Erythroblast (primary cell): Measurements from ENCODE around the gene GUCY1B1.
A peak's percentile ranks its signal among the peaks of the same experiment; 100 is the strongest.

Experiments
- DNase-seq, 2 experiments: peaks; one replicate each; lab custom pipeline; 2025; lab: John Stamatoyannopoulos, UW
- GATA1 ChIP-seq: IDR thresholded peaks from 2 replicates; pipeline ENCODE4 v1.6.1; 2011; ENCODE audit warnings: low read depth, mild to moderate bottlenecking, control low read depth, low read length, moderate library complexity
- POLR2A ChIP-seq: IDR thresholded peaks from 2 replicates; pipeline ENCODE4 v1.6.1; 2011; ENCODE audit warnings: mild to moderate bottlenecking, low read length

The GUCY1B1 gene

DNA sequence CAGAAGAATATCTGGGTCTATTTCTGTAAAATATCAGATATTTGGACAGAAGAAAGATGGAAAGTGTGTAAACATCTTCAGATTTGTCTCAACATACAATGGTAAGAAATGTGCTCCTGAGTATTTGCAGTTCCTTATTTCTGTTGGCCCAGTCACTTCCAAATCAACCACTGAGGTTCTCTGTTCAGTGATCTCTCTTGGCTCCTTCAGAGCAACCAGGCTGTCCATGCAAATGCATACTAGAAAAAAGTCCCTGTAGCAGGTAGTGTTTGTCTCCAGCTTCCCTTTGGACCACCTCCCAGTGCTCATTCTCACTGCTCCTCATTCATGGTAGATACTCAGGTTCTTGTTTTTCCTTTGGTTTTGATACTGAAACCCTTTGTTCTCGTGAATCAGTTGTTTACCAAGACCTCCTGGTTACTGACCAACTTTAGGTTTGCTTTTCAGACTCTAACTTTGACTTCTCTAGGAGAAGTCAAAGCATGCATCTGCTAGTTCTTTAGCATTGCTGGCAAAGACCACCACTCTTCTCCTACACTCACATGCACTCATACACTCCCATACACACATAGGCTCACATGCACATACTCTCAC, 78.5 kb downstream of the GUCY1B1 start:
- no peak for DNase-seq
- no peak for TF ChIP-seq GATA1
- TF ChIP-seq POLR2A: no peak

DNA sequence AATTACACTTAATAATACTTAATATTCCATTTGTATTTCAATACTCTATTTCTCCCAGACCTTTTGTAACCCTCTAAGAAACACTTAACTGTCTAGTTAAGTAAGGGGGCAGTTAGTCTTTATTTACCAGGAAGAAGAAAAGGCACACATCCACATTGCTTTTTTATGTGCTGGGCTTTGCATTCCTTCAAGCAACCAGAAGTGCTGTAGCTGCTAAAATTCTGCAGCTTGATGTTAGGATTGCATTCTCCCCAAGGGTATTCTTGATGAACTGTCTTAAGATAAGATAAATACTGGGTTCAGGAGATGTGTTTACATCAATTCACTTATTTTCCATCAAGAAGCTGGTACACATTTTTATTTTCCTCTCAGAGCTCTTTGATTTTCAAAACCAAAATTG, 83.3 kb downstream of the GUCY1B1 start:
- TF ChIP-seq POLR2A (no peak), GATA1 (no peak)
- DNase-seq: no peak

DNA sequence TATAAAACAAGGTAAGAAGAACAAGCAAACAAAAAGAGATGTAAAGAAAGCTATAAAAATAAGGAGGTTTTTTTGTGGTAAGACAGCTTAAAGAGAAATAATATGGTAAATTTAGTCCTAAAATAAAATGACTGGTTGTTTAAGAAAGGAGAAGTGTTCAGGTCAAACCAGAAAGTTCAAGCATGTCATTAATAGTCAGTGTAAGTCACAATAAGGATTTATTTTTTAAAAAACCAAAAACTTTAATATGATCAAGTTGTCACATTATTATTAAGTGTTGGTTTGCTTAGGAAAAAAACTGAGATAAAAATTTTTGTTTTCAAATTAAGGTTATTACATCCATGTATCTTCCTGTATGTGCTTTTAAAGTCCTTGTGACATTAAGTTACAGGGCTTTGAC, 88.1 kb downstream of the GUCY1B1 start:
- no peak for DNase-seq
- TF ChIP-seq GATA1 (no peak), POLR2A (no peak)

DNA sequence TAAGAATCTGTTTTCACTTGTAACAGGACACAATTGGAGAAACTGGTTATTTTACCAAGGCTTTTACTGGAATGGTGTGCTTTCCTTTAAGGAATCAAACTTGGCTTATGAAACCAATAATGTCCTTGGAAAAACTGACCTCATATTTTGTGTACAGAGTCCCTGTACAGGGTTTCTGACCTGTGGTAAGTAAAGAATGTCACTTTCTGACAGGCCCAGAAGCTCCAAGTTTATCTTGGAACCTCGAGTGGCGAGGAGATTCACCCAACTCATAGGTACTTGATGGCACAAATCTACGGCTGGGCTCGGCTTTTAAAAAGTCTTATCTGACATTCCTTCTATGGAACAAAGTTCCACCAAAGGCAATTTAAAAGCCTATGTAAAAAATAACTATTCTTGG, 90.2 kb downstream of the GUCY1B1 start:
- no peak for TF ChIP-seq GATA1
- no peak for TF ChIP-seq POLR2A
- no peak for DNase-seq

DNA sequence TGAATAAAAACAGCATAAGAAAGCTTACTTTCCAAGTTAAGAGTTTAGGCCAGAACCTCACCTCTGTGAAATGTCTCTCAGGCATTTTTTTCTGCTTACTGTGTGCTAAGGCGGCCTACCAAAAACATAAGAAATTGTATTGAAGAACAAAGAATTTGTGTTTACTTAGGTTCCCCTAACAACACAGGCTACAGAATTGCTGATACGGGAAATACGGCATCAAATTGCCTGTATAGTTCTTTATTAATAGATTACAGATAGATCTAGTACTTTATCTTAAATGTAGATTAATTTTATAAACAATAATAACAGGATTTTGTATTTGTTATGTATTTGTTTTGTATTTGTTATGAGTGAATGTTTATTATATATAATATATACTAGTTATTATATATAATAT, 94.4 kb downstream of the GUCY1B1 start:
- no peak for DNase-seq
- TF ChIP-seq POLR2A (no peak), GATA1 (no peak)

DNA sequence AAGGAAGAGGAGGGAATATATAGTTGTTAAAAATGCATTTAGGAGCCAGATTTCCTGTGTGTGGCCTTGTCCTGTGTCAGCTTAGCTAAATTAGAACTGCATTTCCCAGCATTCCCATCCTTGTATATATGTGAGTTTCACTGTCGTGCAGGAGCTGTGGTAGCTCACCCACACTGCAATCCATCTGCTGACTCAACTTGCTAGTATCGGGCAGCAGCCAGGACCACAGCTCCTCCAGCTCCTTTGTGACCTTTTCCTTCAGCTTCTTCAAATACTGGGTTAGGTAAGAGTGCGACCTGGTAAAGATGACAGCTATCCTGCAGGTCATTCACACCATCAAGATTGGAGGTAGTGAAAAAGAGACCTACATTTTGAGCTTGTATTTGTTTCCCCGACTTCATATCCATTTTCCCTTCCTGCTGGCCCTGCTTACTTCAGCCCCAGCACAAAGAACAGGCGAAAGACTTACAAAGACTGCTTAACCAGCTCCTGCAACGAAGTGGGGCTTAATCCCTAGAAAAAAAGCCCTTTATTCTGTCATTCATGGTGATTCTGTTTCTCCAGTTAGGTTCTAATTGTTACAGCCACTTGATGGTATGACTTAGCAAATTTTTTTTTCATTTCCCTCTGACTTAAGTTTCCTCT, 95.9 kb downstream of the GUCY1B1 start:
- peak in 1 of 2 experiments; percentile 1 for DNase-seq
- TF ChIP-seq GATA1: no peak
- TF ChIP-seq POLR2A: no peak

DNA sequence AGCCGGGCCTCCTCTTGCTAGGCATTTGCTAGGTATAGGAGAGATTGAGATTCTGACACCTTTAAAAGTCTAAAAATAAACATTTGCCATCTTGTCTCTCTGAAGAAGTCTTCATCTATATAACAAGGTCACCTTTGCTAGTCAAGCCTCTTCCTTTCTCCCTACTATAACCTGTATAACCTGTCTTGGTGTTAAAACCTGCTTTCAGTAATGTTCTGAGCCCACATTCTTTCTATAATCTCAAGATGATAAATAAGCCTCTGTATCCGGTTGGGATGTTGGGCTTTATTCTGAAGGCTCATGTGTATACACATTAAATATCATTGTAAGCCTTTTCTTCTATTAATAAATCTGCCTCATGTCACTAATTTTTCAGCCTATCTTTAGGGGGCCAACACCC, 97.1 kb downstream of the GUCY1B1 start:
- TF ChIP-seq GATA1 (no peak), POLR2A (no peak)
- DNase-seq: no peak
